B cell (primary cell): ENCODE results near the gene RSPH4A.

Source experiments
- EZH2 ChIP-seq: IDR thresholded peaks from 2 replicates; pipeline ENCODE4 v1.6.1; 2012; ENCODE audit warnings: borderline replicate concordance, low read depth, mild to moderate bottlenecking, moderate library complexity, low read length; ENCODE audit not compliant: insufficient read depth, poor library complexity, severe bottlenecking
- TF ChIP-seq, protein P1 (sequence below): fragments of 200-600 bp; IDR thresholded peaks from one replicate; pipeline ENCODE4 v1.8.0; 2022; ENCODE audit warnings: antibody characterized with exemption, mild to moderate bottlenecking

DNA sequence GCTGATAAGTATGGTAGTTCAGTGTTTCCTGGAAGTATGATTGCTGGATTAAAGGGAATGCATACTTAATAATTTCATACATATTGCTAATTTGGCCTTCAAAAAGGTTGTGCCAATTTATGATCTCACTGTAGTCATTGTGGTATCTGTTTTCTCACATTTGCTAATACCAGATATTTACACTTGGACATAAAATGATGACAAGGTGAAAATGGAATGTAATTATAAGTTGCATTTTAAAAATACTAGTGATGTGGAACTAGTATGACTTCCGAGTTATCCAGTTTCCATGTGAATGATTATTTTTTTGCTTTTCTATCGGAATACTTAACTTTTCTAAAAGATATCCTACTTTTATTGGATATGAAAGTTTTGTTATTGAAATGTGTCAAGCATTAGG, 29.5 kb upstream of the RSPH4A start:
- TF ChIP-seq, protein P1, sequence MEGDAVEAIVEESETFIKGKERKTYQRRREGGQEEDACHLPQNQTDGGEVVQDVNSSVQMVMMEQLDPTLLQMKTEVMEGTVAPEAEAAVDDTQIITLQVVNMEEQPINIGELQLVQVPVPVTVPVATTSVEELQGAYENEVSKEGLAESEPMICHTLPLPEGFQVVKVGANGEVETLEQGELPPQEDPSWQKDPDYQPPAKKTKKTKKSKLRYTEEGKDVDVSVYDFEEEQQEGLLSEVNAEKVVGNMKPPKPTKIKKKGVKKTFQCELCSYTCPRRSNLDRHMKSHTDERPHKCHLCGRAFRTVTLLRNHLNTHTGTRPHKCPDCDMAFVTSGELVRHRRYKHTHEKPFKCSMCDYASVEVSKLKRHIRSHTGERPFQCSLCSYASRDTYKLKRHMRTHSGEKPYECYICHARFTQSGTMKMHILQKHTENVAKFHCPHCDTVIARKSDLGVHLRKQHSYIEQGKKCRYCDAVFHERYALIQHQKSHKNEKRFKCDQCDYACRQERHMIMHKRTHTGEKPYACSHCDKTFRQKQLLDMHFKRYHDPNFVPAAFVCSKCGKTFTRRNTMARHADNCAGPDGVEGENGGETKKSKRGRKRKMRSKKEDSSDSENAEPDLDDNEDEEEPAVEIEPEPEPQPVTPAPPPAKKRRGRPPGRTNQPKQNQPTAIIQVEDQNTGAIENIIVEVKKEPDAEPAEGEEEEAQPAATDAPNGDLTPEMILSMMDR = no peak
- no peak for TF ChIP-seq EZH2
